Gastrocnemius medialis (tissue), 4 donors: ENCODE results near the gene MAPKAP1. TPM values are rescaled to one million over a fixed set of nuclear protein-coding genes. Genes with fewer than 3 reads are reported as not detected.

ENCODE experiments used
- ATAC-seq, 2 donors: fragments of 150-250 bp; one replicate each; pipeline ENCODE4 v1.9.1; 2016
- DNase-seq, 2 donors: peaks; one replicate each; pipeline ENCODE4 v3.0.0-alpha.2; 2019
- H3K27ac ChIP-seq, 4 donors: fragments of 200-600 bp; sonication (generic); 1 replicate in 1 of 4; 2 replicates in 3 of 4; pipeline ENCODE4 v1.5.1; 2016 to 2018; ENCODE audit warnings: mild to moderate bottlenecking in 2 of 4, moderate library complexity in 1 of 4
- H3K27me3 ChIP-seq, 3 donors: fragments of 200-600 bp; sonication (generic) in 2 of 3; 1 replicate in 1 of 3; 2 replicates in 2 of 3; pipeline versions ENCODE4 v1.5.1 to v1.6.0; 2016 to 2019; ENCODE audit warnings: mild to moderate bottlenecking in 1 of 3, moderate library complexity in 1 of 3
- H3K36me3 ChIP-seq, 2 donors: fragments of 200-600 bp; sonication (generic) in 1 of 2; one replicate each; pipeline ENCODE4 v1.5.1; 2017 to 2018
- H3K4me1 ChIP-seq, 2 donors: fragments of 200-600 bp; sonication (generic) in 1 of 2; one replicate each; pipeline ENCODE4 v1.5.1; 2016 to 2017; ENCODE audit warnings: mild to moderate bottlenecking in 2 of 2
- H3K4me3 ChIP-seq, 4 donors: fragments of 200-600 bp; sonication (generic) in 3 of 4; 1 replicate in 1 of 4; 2 replicates in 3 of 4; pipeline ENCODE4 v1.5.1; 2016 to 2019; ENCODE audit warnings: mild to moderate bottlenecking in 2 of 4
- H3K9me3 ChIP-seq, 3 donors: fragments of 200-600 bp; sonication (generic) in 2 of 3; 1 replicate in 1 of 3; 2 replicates in 2 of 3; pipeline ENCODE4 v1.5.1; 2016 to 2019
- CTCF ChIP-seq, 5 experiments: fragments of 450-650 bp in 3 of 5; fragments of 200-600 bp in 2 of 5; sonication (generic) in 2 of 5; IDR thresholded peaks in 4 of 5; conservative IDR thresholded peaks in 1 of 5; 1 replicate in 4 of 5; 2 replicates in 1 of 5; pipeline ENCODE4 v1.5.1; 2016 to 2019; ENCODE audit warnings: antibody characterized with exemption in 5 of 5, mild to moderate bottlenecking in 3 of 5, moderate library complexity in 3 of 5
- POLR2A ChIP-seq, 2 donors: fragments of 450-650 bp; IDR thresholded peaks; one replicate each; pipeline ENCODE4 v1.6.1; 2017; ENCODE audit warnings: antibody characterized with exemption in 2 of 2, mild to moderate bottlenecking in 2 of 2, moderate library complexity in 2 of 2
- in situ Hi-C, 4 donors: fragments of 200-750 bp; cut with MboI; loops; one replicate each; pipeline versions ENCODE4 v1.15.0 to v1.8.0; 2017; ENCODE audit warnings: low sequenced_read_pairs in 4 of 4
- intact Hi-C: fragments of 100-400 bp; cut with DNase I; formaldehyde crosslinking; loops from one replicate; pipeline ENCODE4 v1.15.1; 2023; ENCODE audit warnings: low total_unique reads
- total RNA-seq, 4 donors: library from RNA; depleted of rRNA; stranded (reverse); fragments of >200 nt; gene quantifications; one replicate each; pipeline versions ENCODE4 v1.1.0 to v1.2.3, GENCODE V29; 2016

MAPKAP1 gene
- total RNA-seq, 4 donors from 2014 or later: 58.2 to 123 (median 104) TPM

GRCh38 chr9:125483697-125484096 lies 223.3 kb downstream of the MAPKAP1 start:
- Histone ChIP-seq H3K27me3 (no peaks in the 10 kb centered on the region), H3K4me3 (no peak overlapping the region), H3K4me1 (peaks cover 0 to 5% of the 10 kb centered on the region in 2 donors), H3K36me3 (no peaks in the 10 kb centered on the region), H3K9me3 (no peaks in the 10 kb centered on the region), H3K27ac (no peak overlapping the region)
- intact Hi-C loops: no loop called here
- ATAC-seq (no peak), DNase-seq (no peak)
- in situ Hi-C loops: no loop called here
- TF ChIP-seq POLR2A (IDR thresholded peaks at IDR 0.05) (no peak), CTCF (IDR thresholded peaks at IDR 0.05 in 4 of 5, conservative IDR thresholded peaks at IDR 0.05 in 1 of 5) (no peak)

GRCh38 chr9:125479846-125480615 lies 227.0 kb downstream of the MAPKAP1 start:
- H3K27me3 ChIP-seq: no peaks in the 10 kb centered on the region
- no peaks in the 10 kb centered on the region for H3K36me3 ChIP-seq
- no peak for TF ChIP-seq POLR2A (IDR thresholded peaks at IDR 0.05)
- TF ChIP-seq CTCF (IDR thresholded peaks at IDR 0.05 in 4 of 5, conservative IDR thresholded peaks at IDR 0.05 in 1 of 5): no peak
- intact Hi-C loops: no loop called here
- in situ Hi-C loops: no loop called here
- DNase-seq (no peak), ATAC-seq (no peak)
- H3K27ac ChIP-seq: no peak overlapping the region
- H3K4me1 ChIP-seq: no peaks in the 10 kb centered on the region
- no peak overlapping the region for H3K4me3 ChIP-seq
- no peaks in the 10 kb centered on the region for H3K9me3 ChIP-seq

GRCh38 chr9:125477089-125477544 lies 229.9 kb downstream of the MAPKAP1 start:
- Histone ChIP-seq H3K4me3 (no peak overlapping the region), H3K36me3 (no peaks in the 10 kb centered on the region), H3K4me1 (no peaks in the 10 kb centered on the region), H3K27ac (no peak overlapping the region), H3K27me3 (no peaks in the 10 kb centered on the region), H3K9me3 (no peaks in the 10 kb centered on the region)
- intact Hi-C loops: no loop called here
- no peak for ATAC-seq
- DNase-seq: no peak
- TF ChIP-seq CTCF (IDR thresholded peaks at IDR 0.05 in 4 of 5, conservative IDR thresholded peaks at IDR 0.05 in 1 of 5) (no peak), POLR2A (IDR thresholded peaks at IDR 0.05) (no peak)
- in situ Hi-C loops: no loop called here

GRCh38 chr9:125476645-125477044 lies 230.4 kb downstream of the MAPKAP1 start:
- DNase-seq: no peak
- in situ Hi-C loops (no loop called here), intact Hi-C loops (no loop called here)
- Histone ChIP-seq H3K27me3 (no peaks in the 10 kb centered on the region), H3K4me1 (no peaks in the 10 kb centered on the region), H3K27ac (no peak overlapping the region), H3K9me3 (no peaks in the 10 kb centered on the region), H3K36me3 (no peaks in the 10 kb centered on the region), H3K4me3 (no peak overlapping the region)
- no peak for ATAC-seq
- no peak for TF ChIP-seq POLR2A (IDR thresholded peaks at IDR 0.05)
- no peak for TF ChIP-seq CTCF (IDR thresholded peaks at IDR 0.05 in 4 of 5, conservative IDR thresholded peaks at IDR 0.05 in 1 of 5)
